HG03521 (cell line): ENCODE results near the gene PLCL2.

Experiments
- ATAC-seq: cut with Tn5 transposase; IDR thresholded peaks from one replicate; pipeline ENCODE4 v1.9.1; 2021; ENCODE audit warnings: mild to moderate bottlenecking, moderate library complexity; ENCODE audit not compliant: unreplicated experiment

Gene PLCL2

DNA sequence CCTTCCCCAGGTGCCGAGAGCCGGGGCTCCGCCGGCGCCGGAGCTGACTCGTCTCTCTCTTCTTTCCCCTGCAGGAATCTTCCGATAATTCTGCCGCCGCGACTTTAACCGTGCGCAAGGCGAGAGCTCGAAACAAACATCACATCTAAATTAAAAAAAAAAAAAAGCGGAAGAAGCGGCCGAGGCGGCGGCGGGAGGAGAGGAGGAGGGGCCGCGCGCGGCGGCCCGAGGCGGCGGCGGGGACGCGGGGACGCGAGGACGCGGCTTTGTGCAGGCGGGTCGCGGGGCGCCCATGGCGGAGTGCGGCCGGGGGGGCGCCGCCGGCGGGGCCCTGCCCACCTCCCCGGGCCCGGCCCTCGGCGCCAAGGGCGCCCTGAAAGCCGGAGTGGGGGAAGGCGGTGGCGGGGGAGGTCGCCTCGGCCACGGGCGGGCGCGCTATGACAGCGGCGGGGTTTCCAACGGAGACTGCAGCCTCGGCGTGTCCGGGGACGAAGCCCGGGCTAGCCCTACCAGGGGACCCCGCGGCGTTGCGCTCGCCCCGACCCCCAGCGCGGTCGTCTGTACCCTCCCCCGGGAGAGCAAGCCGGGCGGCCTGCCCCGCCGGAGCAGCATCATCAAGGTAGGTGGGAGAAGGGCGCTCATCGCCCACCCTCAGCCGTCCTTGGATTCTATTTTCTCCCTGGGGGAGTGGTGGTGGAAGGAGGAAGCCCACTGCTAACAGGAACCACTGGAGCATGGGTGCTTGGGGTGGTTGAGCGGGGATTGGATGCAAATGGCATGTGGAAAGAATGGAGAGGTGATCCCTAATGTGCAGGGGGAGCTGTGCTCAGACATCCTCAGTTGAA, at the start of gene PLCL2:
PLCL2 (plus strand) TSS at position 208 of the 845 bp plus-strand sequence; CDS start at position 293, 85 bp downstream.
- ATAC-seq = peak; percentile 31

DNA sequence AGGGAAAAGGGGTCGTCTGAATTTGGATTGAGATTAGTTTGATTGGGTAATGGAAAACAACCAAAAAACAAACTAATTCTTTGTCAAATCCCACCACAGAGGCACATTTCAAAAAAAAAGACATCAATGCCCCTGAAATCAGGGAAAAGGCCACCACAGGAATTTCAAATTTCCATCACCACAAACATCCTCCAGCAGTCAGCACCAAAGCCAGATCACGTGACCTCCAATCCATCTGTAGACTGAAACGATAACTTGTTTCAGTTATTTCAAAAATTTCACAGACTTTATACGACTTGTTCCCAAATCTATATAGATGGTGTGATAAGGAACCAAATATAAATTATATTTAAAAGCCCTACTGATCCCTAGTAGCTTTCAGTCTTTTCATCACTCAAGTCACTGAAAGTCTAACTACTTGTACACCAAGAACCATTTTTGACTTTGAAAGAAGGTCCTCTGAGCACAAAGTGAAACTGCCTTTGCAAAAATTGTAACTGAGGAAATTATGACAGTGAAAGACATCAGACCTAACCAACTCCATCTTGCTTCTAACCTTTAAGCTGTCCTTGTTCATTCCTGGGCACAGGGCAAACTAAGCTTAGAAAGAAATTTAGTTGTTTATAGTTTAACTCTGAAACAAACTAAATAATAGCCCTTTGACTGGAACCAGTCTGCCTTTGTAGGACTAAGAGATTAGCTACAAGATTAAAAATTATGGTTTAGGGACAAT, 48.1 kb upstream of the PLCL2 start:
- ATAC-seq = no peak

DNA sequence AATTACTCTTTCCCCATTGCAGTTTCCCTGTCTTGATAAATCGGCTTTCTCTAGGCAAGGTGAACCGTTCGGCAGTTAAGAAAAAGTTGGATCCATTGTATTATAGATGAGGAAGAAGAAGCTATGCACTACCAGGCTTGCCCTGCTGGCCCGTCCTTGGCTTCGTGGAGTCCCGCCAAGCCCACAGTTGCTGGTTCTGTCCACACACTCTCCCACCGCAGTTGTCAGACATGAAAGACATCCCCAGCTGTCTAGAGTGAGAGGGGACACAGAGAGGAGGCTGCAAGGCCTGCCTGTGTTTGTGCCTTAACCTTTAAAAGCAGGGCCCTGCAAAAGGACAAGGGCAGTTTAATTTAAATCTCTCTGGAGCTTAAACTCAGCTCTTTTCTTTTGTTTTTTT, 47.2 kb upstream of the PLCL2 start:
- no peak for ATAC-seq

DNA sequence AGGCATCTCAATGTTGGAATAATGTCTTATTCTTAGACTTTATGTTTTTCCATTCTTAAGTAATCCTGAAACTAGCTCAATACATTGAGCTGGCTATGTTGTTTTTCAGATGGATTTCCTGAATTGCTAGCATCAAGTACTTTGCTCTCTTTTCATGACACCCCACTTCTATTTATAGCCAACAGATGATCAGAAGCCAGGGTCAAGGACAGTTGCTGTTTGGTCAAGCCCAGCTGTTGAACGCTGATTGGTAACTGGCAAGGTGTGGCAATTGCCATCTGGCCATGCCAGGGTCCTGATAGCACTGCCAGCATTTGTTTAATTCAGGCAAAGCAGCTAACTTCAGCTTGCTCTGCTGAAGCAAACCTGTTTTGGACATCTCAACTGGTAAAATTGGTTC, 46.2 kb upstream of the PLCL2 start:
- no peak for ATAC-seq

DNA sequence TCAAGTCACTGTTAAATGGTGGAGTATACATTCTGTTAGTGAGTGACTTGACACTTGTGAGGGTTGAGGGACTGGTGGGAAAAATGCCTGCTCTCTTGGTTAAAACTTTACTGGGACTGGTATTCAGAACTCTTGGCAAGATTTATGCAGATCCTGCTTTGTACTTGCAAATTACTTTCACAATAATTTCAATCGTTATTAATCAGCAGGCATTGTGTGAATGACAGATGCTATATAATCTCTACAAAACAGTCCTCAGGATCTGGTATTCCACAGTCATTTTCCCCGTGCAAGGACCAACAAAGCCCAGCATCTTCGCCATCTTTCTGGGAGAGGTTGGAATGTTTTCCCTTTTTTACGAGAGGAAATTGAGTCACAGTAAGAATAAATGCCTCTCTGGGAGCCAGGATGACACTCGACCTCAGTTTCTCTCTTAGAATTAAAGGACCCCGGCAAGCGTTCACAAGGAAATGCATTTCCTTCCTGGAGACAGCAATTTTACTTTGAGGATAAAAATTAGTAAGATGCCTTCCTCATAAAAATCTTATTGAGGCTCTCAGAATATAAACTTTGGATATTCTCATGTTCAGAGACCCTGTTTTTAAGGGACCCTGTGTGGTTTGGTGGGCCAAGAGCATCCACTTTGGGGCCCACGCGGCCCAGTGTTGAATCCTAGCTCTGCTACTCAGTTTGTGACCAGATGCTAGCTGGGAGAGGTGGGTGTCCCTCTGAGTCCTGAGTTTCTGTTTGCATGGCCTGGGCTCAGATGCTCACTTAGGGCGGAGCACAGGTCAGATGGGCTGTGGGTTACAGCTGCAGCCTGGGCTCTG, 45.3 kb upstream of the PLCL2 start:
- no peak for ATAC-seq

DNA sequence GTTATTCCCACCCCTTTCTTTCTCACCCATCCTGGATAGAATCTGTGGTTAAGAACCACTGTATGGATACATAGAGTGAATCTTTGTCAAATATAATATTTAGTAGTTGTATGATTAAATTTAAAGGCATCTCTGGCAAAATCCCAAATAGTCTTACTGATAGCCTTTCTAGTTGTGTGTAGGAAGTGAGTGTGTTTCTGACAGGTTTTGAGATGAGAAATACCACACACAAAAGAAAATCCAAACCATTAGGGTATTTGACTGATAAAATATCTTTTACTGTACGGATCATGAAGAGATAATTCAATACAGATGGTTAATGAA, 44.7 kb upstream of the PLCL2 start:
- ATAC-seq = no peak

DNA sequence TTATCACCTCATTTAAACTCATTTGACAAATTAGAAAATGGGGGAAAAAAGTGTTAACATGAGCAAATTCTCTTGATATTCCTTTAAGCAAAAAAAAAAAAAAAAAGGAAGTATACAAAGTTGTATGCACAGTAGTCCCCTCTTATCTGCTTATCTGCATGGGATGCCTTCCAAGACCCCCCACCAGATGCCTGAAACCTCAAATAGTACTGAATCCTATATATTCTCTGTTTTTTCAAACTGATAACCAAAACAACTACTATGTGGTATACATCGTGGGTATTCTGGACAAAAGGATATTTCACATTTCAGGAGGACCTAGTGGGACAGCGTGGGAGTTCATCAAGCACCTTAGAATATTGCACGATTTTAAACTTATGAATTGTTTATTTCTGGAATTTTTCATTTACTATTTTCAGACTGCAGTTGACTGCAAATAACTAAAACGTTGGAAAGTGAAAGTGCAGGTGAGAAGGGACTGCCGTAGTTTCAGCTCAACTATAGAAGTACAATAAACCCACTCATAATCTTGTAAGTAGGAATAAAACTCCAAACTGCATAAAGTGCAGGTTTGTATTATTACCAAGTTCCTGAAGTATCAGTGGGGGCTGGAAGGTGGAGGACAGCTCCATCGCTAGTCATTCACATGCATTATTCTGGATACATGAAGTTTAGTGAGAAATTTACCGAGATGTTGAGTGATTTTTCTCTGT, 43.6 kb upstream of the PLCL2 start:
- ATAC-seq = no peak

DNA sequence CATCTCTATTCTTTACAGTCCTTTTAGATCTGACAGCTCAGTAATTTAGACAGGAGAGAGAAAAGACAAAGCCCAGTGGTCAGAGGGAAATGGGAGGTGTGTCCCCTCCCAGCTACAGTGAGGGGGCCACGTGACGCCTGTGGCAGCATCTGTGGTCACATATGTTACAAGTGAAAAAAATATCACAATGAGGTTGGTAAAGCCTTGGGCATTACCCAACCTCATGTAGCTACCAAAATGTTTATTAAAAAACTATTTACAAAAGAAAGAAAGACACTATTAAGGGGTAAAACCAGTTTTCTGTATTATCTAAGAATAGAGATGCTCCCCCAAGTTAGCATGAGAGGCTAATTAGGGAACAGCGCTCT, 42.9 kb upstream of the PLCL2 start:
- peak; percentile 52 for ATAC-seq

DNA sequence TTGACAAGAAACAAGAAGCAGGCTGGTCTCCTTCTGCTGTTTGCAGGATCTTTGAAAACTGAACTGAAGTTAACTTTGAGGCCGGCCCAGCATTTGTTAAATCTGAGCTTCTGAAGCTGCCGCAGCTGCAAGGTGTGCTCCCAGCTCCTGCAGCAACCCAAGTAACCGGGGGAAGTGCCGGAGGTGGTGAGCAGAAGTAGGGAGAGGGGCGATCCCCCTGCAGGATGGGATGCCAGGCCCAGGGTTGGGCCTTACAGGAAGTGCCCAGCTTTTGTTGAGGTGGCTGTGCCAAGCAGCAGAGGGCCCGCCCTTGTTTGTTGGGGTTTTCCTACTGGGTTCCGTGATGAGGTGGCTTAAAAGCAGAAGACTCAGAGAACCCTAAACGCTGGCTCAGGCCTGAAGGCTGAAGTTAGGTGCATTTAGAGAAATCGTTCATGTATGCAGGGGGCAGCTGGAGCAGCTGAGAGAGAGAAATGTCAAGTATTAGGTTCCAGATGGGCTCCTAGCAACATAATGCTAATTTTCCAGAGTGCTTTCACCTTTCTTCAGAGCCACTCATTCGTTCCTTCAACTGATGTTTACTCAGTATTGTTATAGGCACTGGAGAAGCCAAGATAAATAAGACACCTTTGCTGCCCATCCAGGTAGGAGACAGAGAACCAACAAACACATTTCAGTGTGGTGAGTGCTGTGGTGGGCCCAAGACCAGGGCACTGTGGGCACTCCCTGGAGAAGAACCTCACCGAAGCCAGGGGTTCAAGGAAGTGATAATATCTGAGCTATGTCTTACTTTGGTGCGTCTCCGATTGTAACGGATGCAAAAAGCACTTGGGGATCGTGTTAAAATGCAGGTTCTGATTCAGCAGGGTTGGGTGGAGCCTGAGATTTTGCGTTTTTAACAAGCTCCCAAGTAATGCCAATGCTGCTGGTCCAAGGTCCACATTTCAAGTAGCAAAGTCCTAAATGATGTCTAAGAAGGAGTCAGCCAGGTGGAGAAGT, 42.2 kb upstream of the PLCL2 start:
- ATAC-seq = peak; percentile 68

DNA sequence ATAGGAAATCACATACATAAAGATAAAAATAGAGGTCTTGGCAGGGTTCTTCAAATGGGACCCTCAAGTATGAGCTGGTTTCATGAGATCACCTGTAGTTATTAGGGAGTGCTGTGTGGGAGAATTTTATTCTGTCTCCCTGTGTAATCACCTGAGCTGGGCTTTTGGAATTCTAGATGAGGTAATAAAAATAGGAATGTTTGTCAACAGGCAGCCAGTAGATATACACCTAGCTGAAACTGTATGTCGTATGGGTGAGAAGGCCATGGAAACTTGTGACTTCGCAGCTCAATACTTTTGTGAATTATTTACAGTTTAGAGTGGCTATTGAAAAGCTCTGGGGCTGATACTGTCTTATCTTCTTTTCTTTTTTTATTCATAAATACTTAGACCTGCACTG, 40.5 kb upstream of the PLCL2 start:
- no peak for ATAC-seq

DNA sequence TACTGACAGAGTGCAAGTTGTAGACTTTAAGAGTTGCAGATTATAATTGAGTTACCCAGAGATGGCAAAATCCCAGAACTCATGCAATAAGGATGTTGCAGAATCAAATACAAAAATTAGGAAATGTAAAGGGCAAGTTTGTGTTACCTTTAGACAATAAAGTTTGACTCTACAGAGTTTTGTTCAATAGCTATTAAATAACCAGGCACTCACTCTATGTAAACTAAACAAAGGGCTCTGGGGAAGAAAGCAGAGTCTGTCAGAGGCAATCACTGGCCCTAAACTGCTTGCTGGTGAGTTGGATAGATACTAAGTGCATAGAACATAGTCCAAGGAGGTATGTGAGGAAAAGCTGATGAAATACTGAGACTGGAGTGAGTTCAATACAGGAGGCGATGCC, 40.0 kb upstream of the PLCL2 start:
- ATAC-seq = no peak

DNA sequence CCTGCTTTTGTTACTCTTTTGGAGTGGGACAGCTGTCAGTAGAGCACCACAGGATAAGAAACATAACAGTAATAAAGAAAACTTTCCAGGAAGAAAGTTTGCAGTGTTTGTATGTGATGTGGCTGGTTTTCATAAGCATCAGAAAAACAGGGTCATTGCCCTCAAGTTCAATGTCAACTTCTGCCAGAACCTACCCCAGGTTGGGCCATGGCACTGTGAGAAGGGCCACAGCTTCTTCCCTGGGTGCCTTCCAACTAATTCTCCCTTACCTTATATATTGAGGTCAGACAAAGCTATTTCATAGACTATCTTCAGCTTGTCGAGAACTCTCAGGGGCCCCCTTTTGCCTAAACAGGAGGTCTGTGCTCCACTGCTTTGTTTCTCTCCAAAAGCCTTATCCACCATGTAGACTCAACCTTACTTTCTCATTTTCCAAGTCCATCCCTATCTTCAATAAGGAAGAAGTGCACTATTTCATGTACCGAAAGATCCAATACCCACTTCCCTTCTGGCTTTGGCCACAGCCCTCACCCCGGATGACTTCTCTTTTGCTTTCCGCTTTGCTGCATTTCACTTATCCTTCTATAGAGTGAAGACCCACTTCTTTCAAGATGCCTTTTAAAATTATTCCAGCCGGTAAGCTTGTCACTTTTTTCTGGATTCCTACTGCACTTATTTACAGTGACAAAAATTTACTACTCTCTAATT, 38.2 kb upstream of the PLCL2 start:
- no peak for ATAC-seq

DNA sequence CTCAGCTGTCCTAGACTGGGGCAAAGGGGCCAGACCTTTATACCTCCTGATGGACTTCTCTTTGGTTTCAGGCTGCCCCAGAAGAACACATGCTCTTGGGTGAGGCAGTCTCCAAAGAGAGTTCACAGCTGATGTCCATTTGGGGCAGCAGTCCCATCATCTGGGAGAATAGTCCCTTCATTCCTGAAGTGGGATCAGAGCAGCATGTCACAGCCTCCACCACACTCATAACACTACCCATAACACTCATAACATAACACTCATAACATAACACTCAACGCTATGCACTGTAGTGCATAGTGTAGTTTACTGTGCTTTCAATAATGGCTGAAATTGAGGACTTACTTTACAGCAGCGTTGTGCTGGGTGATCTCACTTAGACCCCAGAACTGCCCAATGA, 36.7 kb upstream of the PLCL2 start:
- peak; percentile 42 for ATAC-seq

DNA sequence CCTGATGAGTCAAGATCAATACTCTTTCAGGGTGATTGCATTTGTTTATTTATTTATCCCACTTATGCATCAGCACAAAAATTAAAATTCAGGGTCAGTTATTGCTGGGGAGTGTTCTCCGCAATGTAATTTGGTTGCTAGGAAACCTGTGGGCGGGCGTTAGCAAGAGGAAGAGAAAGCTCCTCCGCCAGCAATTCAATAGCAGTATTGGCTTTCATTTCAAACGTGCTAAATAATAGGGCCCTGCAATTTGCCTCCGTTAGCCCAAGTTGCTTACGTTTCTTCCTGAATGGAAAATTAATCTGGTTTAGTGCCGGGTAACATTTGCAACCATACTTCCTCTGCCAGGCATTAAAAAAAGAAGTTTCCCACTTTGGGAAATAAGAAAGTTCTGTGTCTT, 35.5 kb upstream of the PLCL2 start:
- peak; percentile 72 for ATAC-seq

DNA sequence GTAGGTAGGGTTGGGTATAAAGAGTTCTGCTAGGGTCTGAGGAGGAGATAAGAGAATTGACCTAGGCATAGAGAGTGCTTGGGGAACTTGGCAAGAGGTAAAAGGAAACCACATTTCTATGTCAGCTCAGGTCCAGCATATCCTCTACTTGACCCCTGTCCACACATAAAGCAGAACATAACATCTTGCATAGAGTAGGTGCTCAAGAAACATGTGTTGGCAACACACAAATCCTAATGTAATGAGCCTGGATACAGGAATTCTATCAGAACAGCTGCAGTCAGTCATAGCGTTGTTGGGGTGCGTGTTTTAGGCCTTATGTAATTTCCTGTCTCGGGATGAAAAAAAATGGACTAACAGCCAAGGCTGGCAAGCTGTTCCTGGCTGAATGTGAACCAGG, 35.0 kb upstream of the PLCL2 start:
- ATAC-seq = no peak

DNA sequence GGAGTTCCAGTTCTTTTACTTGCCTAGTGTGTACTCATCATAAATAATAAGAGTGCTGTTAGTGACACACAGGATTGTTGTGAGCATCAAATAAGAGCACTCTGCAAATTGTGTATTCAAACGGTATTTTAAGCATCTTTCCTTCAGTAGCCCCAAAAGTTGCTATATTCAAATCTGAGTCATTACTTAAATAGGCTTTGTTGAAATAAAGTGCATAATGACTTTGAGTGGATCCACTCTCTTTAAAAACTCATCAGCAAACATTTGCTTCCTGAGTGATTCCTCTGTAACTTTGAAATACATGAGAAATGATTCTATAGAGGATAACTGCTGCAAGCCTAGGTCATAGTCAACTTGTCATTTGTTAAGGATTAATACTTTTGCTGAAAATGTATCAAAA, 29.3 kb upstream of the PLCL2 start:
- no peak for ATAC-seq

DNA sequence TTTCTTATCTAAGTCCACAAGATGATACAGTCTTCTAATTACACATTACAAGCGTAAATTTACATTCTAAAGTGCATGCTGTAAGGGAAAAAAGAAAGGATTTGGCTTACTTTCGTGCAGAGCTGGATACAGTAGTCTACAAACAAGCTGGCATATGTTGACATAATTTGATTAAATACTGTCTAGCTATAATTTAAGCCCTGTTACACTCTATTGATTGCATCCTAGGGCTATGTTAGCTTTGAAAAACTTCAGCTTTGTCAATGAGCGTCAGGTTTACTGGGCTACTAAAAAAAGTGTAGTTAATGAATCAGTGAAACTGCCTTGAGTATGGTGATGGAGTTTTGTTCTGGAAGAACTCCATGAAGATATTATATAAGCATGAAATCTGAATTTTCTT, 24.5 kb upstream of the PLCL2 start:
- no peak for ATAC-seq

DNA sequence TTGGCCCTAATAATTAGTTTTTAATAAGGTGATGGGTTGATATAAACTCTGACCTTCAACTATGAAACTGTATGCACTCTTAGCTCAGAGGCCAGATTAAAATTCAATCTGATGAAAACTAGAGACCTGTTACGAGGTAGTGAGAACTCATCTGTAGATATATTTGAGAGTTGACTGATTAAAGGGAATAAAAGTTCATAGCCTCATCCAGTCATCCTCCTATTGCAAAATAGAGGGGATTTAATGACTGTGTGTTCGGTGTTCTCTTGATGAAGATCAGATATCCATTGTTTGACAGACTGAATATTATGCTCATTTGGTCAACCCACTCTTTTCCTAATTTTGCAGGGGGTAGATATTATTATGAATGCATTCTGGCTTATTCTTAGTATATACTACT, 23.3 kb upstream of the PLCL2 start:
- no peak for ATAC-seq

DNA sequence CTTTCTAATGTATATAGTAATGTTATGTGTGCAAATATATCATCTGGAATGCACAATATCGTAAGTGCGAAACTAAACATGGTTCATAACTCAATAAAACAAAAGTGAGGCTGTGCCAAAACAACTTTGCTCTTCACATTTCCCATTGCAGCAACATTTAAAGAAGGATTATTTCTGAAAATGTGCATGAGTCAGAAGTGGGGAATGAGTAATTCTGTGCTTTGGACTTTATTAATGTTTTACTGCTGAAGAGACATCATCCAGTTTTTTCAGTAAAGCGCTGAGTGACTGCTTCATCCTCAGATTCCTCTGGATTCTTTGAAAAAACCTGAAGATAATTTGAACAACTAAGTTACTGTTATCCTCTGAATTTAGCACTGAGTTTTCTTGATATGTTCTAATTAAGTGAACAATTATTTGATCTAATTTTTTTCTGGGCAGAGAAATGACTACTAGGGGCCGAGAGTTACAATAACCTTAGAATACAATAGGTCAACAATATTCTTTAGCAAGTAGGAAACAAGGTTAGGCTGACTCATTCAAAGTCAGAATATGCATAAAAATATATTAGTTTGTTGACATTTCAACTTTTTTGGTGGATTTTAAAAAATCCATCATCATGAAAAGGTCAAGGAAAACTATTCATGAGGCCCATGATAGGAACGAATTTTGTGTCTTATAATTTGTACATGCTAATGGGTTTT, 20.0 kb upstream of the PLCL2 start:
- no peak for ATAC-seq
